Hematopoietic multipotent progenitor cell treated with erythropoietin and hydrocortisone succinate and interleukin-3 and kit ligand, for 17 days (in vitro differentiated cells): ENCODE data around the gene TMEM258.

ENCODE experiments used
- DNase-seq: peaks from one replicate; pipeline ENCODE4 v3.0.0-alpha.2; 2015; ENCODE audit warnings: low spot score

TMEM258 gene

GRCh38 chr11:61739966-61740365 is 52.4 kb downstream of the TMEM258 start:
- DNase-seq, result no peak

- DNase-seq, result no peak
Observed at GRCh38 chr11:61739413-61739812, 53.0 kb downstream of the TMEM258 start.
